Activated T-cell treated with anti-CD3 and anti-CD28 coated beads, Interleukin-2, amount 50 U/mL, for 4 hours (primary cell): ENCODE results near the gene CCDC134. TPM values are rescaled to one million over a fixed set of nuclear protein-coding genes. Genes with fewer than 3 reads are reported as not detected.

ENCODE experiments used
- ATAC-seq, 2 donors: fragments of 200-7000 bp; cut with Tn5 transposase; one replicate each; pipeline ENCODE4 v1.10.0; 2021
- DNase-seq: peaks from one replicate; pipeline ENCODE4 v3.0.0-alpha.2; 2020
- H3K27me3 Mint-ChIP-seq: one replicate; pipeline ENCODE4 v1.8.0; 2021; ENCODE audit warnings: low read depth, mixed read lengths
- H3K36me3 Mint-ChIP-seq: one replicate; pipeline ENCODE4 v1.8.0; 2022; ENCODE audit warnings: mixed read lengths; ENCODE audit not compliant: insufficient read depth
- H3K4me1 Mint-ChIP-seq: one replicate; pipeline ENCODE4 v1.8.0; 2021; ENCODE audit warnings: low read depth, mixed read lengths
- H3K4me3 Mint-ChIP-seq: one replicate; pipeline ENCODE4 v1.8.0; 2021; ENCODE audit warnings: mild to moderate bottlenecking, moderate library complexity, mixed read lengths
- H3K9me3 Mint-ChIP-seq: one replicate; pipeline ENCODE4 v1.8.0; 2021; ENCODE audit warnings: mixed read lengths
- total RNA-seq, 3 donors: library from RNA; stranded (reverse); gene quantifications; one replicate each; pipeline ENCODE4 v1.2.1, GENCODE V29; 2021

The CCDC134 gene
- total RNA-seq, 3 donors from 2014 or later, result 16.0 to 20.2 (median 18.4) TPM

- H3K27me3 Mint-ChIP-seq, result no peaks in the 10 kb centered on the region
- H3K4me3 Mint-ChIP-seq, result no peak overlapping the region
- H3K36me3 Mint-ChIP-seq, result peaks cover 18% of the 10 kb centered on the region
- no peaks in the 10 kb centered on the region for H3K9me3 Mint-ChIP-seq
- peaks cover 13% of the 10 kb centered on the region for H3K4me1 Mint-ChIP-seq
- DNase-seq (no peak), ATAC-seq (no peak)
Observed at GRCh38 chr22:41808400-41808799, 7.9 kb downstream of the CCDC134 start.

GRCh38 chr22:41810022-41810421, 9.5 kb downstream of the CCDC134 start:
- Mint-ChIP-seq H3K4me1 (peaks cover 1% of the 10 kb centered on the region), H3K4me3 (no peak overlapping the region), H3K36me3 (peaks cover 18% of the 10 kb centered on the region), H3K9me3 (no peaks in the 10 kb centered on the region), H3K27me3 (no peaks in the 10 kb centered on the region)
- no peak for DNase-seq
- no peak for ATAC-seq

GRCh38 chr22:41812805-41813545, 12.5 kb downstream of the CCDC134 start:
- H3K36me3 Mint-ChIP-seq, result peaks cover 24% of the 10 kb centered on the region

GRCh38 chr22:41813726-41814410, 13.4 kb downstream of the CCDC134 start:
- no peak for ATAC-seq
- Mint-ChIP-seq H3K27me3 (no peaks in the 10 kb centered on the region), H3K4me3 (no peak overlapping the region), H3K9me3 (no peaks in the 10 kb centered on the region), H3K36me3 (peaks cover 22% of the 10 kb centered on the region), H3K4me1 (no peaks in the 10 kb centered on the region)
- no peak for DNase-seq

More at GRCh38 chr22:41812805-41813545, 12.5 kb downstream of the CCDC134 start:
- Mint-ChIP-seq H3K4me3 (no peak overlapping the region), H3K9me3 (no peaks in the 10 kb centered on the region), H3K27me3 (no peaks in the 10 kb centered on the region), H3K4me1 (no peaks in the 10 kb centered on the region)
- no peak for DNase-seq
- no peak for ATAC-seq

- no peak for DNase-seq
- Mint-ChIP-seq H3K4me3 (no peak overlapping the region), H3K27me3 (no peaks in the 10 kb centered on the region), H3K36me3 (peaks cover 19% of the 10 kb centered on the region), H3K4me1 (no peaks in the 10 kb centered on the region), H3K9me3 (no peaks in the 10 kb centered on the region)
- ATAC-seq, result no peak
Observed at GRCh38 chr22:41815716-41816115, 15.2 kb downstream of the CCDC134 start.

- Mint-ChIP-seq H3K4me3 (no peak overlapping the region), H3K36me3 (peaks cover 21% of the 10 kb centered on the region), H3K9me3 (no peaks in the 10 kb centered on the region), H3K4me1 (no peaks in the 10 kb centered on the region), H3K27me3 (no peaks in the 10 kb centered on the region)
- no peak for ATAC-seq
- DNase-seq, result no peak
Observed at GRCh38 chr22:41816241-41816640, 15.8 kb downstream of the CCDC134 start.

- Mint-ChIP-seq H3K4me1 (peaks cover 5% of the 10 kb centered on the region), H3K9me3 (no peaks in the 10 kb centered on the region), H3K36me3 (peaks cover 18% of the 10 kb centered on the region), H3K27me3 (no peaks in the 10 kb centered on the region), H3K4me3 (no peak overlapping the region)
- ATAC-seq, result no peak
- DNase-seq, result no peak
Observed at GRCh38 chr22:41816871-41817270, 16.4 kb downstream of the CCDC134 start.

GRCh38 chr22:41818011-41818410, 17.5 kb downstream of the CCDC134 start:
- peaks cover 16% of the 10 kb centered on the region for H3K4me1 Mint-ChIP-seq
- no peak overlapping the region for H3K4me3 Mint-ChIP-seq
- H3K36me3 Mint-ChIP-seq, result peaks cover 18% of the 10 kb centered on the region
- ATAC-seq, result no peak
- DNase-seq, result no peak
- no peaks in the 10 kb centered on the region for H3K27me3 Mint-ChIP-seq
- H3K9me3 Mint-ChIP-seq, result no peaks in the 10 kb centered on the region

GRCh38 chr22:41818596-41818995, 18.1 kb downstream of the CCDC134 start:
- Mint-ChIP-seq H3K4me1 (peaks cover 21% of the 10 kb centered on the region), H3K36me3 (peaks cover 16% of the 10 kb centered on the region), H3K9me3 (no peaks in the 10 kb centered on the region), H3K27me3 (no peaks in the 10 kb centered on the region), H3K4me3 (no peak overlapping the region)
- ATAC-seq (no peak), DNase-seq (no peak)

- ATAC-seq (no peak), DNase-seq (no peak)
- no peak overlapping the region for H3K4me3 Mint-ChIP-seq
- no peaks in the 10 kb centered on the region for H3K27me3 Mint-ChIP-seq
- H3K4me1 Mint-ChIP-seq, result peaks cover 27% of the 10 kb centered on the region
- no peaks in the 10 kb centered on the region for H3K9me3 Mint-ChIP-seq
- peaks cover 21% of the 10 kb centered on the region for H3K36me3 Mint-ChIP-seq
Observed at GRCh38 chr22:41819257-41819656, 18.8 kb downstream of the CCDC134 start.

- H3K27me3 Mint-ChIP-seq, result no peaks in the 10 kb centered on the region
- ATAC-seq, result no peak
- no peaks in the 10 kb centered on the region for H3K9me3 Mint-ChIP-seq
- no peak overlapping the region for H3K4me3 Mint-ChIP-seq
- peaks cover 22% of the 10 kb centered on the region for H3K36me3 Mint-ChIP-seq
- peaks cover 29% of the 10 kb centered on the region for H3K4me1 Mint-ChIP-seq
- DNase-seq, result no peak
Observed at GRCh38 chr22:41820447-41820846, 20.0 kb downstream of the CCDC134 start.

GRCh38 chr22:41821471-41822316, 21.2 kb downstream of the CCDC134 start:
- Mint-ChIP-seq H3K4me1 (peaks cover 31% of the 10 kb centered on the region), H3K9me3 (no peaks in the 10 kb centered on the region), H3K36me3 (peaks cover 20% of the 10 kb centered on the region), H3K4me3 (no peak overlapping the region), H3K27me3 (no peaks in the 10 kb centered on the region)
- ATAC-seq, result no peak
- DNase-seq, result no peak

- Mint-ChIP-seq H3K4me3 (no peak overlapping the region), H3K27me3 (no peaks in the 10 kb centered on the region), H3K9me3 (no peaks in the 10 kb centered on the region), H3K36me3 (peaks cover 20% of the 10 kb centered on the region), H3K4me1 (peaks cover 31% of the 10 kb centered on the region)
- DNase-seq, result peak; percentile 38
- ATAC-seq, result peak; percentile 99
Observed at GRCh38 chr22:41822317-41823057, 22.0 kb downstream of the CCDC134 start.

- Mint-ChIP-seq H3K4me1 (peaks cover 36% of the 10 kb centered on the region), H3K36me3 (peaks cover 20% of the 10 kb centered on the region), H3K4me3 (no peak overlapping the region), H3K27me3 (no peaks in the 10 kb centered on the region), H3K9me3 (no peaks in the 10 kb centered on the region)
- no peak for DNase-seq
- no peak for ATAC-seq
Observed at GRCh38 chr22:41823797-41824196, 23.3 kb downstream of the CCDC134 start.
